Astrocyte (in vitro differentiated cells and primary cell): Measurements from ENCODE around the gene SQOR. TPM values are rescaled to one million over a fixed set of nuclear protein-coding genes. Genes with fewer than 3 reads are reported as not detected.

Source experiments
- DNase-seq: peaks from one replicate; pipeline ENCODE4 v3.0.0-alpha.2; 2010; ENCODE audit warnings: low read depth
- FAIRE-seq: peaks from 2 replicates; lab custom pipeline; 2011; peaks lifted over from hg19 to GRCh38; lab: Jason Lieb, UNC
- H2AFZ ChIP-seq: 2 replicates; pipeline ENCODE4 v1.6.0; 2012; ENCODE audit warnings: low read depth, low read length, inconsistent platforms
- H3K27ac ChIP-seq: 2 replicates; pipeline ENCODE4 v1.5.1; 2011; ENCODE audit warnings: low read depth, low read length, inconsistent platforms
- H3K27me3 ChIP-seq: 2 replicates; pipeline ENCODE4 v1.6.0; 2011; ENCODE audit warnings: low read length, inconsistent platforms; ENCODE audit not compliant: insufficient read depth
- H3K36me3 ChIP-seq: 2 replicates; pipeline ENCODE4 v1.5.1; 2011; ENCODE audit warnings: low read length, inconsistent platforms; ENCODE audit not compliant: insufficient read depth
- H3K4me1 ChIP-seq: 2 replicates; pipeline ENCODE4 v1.5.1; 2011; ENCODE audit warnings: low read length, inconsistent platforms; ENCODE audit not compliant: insufficient read depth
- H3K4me2 ChIP-seq: 2 replicates; pipeline ENCODE4 v1.6.0; 2012; ENCODE audit warnings: low read length, inconsistent platforms
- H3K4me3 ChIP-seq: 2 replicates; pipeline ENCODE4 v1.5.1; 2011; ENCODE audit warnings: low read depth, mild to moderate bottlenecking, low read length, inconsistent platforms; ENCODE audit not compliant: insufficient read depth
- H3K79me2 ChIP-seq: 2 replicates; pipeline ENCODE4 v1.6.0; 2012; ENCODE audit warnings: mild to moderate bottlenecking, low read length, inconsistent platforms; ENCODE audit not compliant: insufficient read depth
- H3K9ac ChIP-seq: 2 replicates; pipeline ENCODE4 v1.6.0; 2012; ENCODE audit warnings: mild to moderate bottlenecking, low read length, inconsistent platforms
- H3K9me3 ChIP-seq: 2 replicates; pipeline ENCODE4 v1.5.1; 2012; ENCODE audit warnings: low read depth, mild to moderate bottlenecking, low read length, inconsistent platforms; ENCODE audit not compliant: insufficient read depth
- H4K20me1 ChIP-seq: 2 replicates; pipeline ENCODE4 v1.6.0; 2012; ENCODE audit warnings: low read length, inconsistent platforms; ENCODE audit not compliant: insufficient read depth
- H3K27ac Mint-ChIP-seq: one replicate; pipeline ENCODE4 v1.8.0; 2021; ENCODE audit warnings: mild to moderate bottlenecking, mixed read lengths; ENCODE audit not compliant: unreplicated experiment
- H3K27me3 Mint-ChIP-seq: one replicate; pipeline ENCODE4 v1.8.0; 2021; ENCODE audit warnings: low read depth, mixed read lengths; ENCODE audit not compliant: unreplicated experiment
- H3K36me3 Mint-ChIP-seq: one replicate; pipeline ENCODE4 v1.8.0; 2021; ENCODE audit warnings: low read depth, mixed read lengths; ENCODE audit not compliant: unreplicated experiment
- H3K4me1 Mint-ChIP-seq: one replicate; pipeline ENCODE4 v1.8.0; 2021; ENCODE audit warnings: low read depth, mixed read lengths; ENCODE audit not compliant: unreplicated experiment
- H3K4me3 Mint-ChIP-seq: one replicate; pipeline ENCODE4 v1.8.0; 2021; ENCODE audit warnings: mild to moderate bottlenecking, moderate library complexity, mixed read lengths; ENCODE audit not compliant: unreplicated experiment
- H3K9me3 Mint-ChIP-seq: one replicate; pipeline ENCODE4 v1.8.0; 2021; ENCODE audit warnings: mild to moderate bottlenecking, mixed read lengths; ENCODE audit not compliant: unreplicated experiment
- EZH2 ChIP-seq: IDR thresholded peaks from 2 replicates; pipeline ENCODE4 v1.6.1; 2012; ENCODE audit warnings: mild to moderate bottlenecking, low read length, inconsistent platforms; ENCODE audit not compliant: insufficient read depth
- total RNA-seq: library from RNA; stranded (reverse); gene quantifications from 2 replicates; pipeline ENCODE4 v1.2.1, GENCODE V29; 2021
- TF ChIP-seq, protein P1 (sequence below): IDR thresholded peaks from 2 replicates; pipeline ENCODE4 v1.5.1; 2011; ENCODE audit warnings: low read depth, mild to moderate bottlenecking, inconsistent platforms, low read length, moderate library complexity; ENCODE audit not compliant: insufficient read depth

The SQOR gene
- total RNA-seq, 1 donor from 2014 or later = 4.0 TPM

DNA sequence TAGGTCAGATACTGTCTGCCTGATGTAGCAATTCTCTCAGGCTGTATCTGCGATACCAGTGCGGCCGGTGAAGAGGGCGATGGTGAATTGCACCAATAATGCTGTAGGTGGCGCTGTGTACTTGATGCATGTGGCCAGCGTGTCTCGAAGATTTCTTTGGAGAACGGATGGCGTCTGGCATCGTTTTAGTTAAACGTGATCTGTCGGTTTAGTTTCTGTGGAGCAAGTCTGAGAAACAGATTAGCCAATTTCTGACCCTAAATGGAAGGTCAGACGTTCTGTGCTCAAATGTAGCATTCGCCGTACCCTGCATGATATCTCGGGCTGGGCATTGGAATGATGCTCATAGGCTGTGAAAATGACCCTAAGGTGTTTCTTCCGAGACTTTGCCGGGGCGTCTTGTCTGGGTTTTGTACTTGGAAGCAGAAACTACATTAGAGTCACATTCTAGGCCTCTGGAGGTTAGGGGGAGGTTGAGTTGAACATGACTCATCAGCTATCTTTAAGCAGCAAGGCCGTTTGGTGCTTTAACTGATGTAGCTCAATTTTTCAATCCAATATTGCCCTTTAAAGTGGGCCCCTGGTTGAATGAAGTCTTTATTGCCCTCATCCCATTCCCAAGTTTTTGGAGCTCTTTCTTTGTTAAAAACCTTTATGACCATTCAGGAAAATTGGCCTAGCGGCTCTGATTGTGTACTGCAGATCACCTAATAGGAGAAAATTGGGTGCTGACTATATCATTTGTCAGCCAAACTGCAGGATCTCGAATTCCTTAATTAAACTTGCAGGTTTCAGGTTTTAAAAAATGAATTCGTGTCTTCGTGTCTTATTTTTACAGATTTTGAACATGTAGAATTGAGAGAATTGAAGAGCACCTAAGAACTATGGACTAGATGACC is 80.0 kb downstream of the SQOR start:
- H3K4me3 Mint-ChIP-seq = no peak overlapping the region

DNA sequence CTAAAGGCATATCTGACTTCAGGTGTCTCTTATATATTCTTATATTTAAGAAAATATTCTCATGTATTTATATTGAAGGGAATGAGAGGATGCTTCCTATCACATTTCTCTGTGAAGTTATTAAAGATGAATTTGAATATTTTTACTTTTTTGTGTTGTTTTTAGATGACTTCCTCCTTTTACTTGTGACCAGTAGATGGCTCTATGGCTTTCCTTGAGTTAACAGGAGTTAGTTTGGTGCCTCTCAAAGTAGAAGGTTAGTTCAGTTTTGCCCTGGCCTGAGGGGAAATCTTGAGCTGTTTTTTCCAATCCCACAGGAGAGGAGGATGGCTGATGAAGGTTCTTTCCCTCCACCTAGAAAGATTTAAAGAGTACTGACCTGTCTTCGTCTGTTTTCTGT is 80.7 kb downstream of the SQOR start:
- H3K4me3 Mint-ChIP-seq = no peak overlapping the region
- H3K27ac ChIP-seq = no peak overlapping the region
- no peaks in the 10 kb centered on the region for H3K9me3 Mint-ChIP-seq
- no peaks in the 10 kb centered on the region for H4K20me1 ChIP-seq
- no peaks in the 10 kb centered on the region for H3K79me2 ChIP-seq
- H3K36me3 ChIP-seq = no peaks in the 10 kb centered on the region
- no peaks in the 10 kb centered on the region for H3K36me3 Mint-ChIP-seq
- H3K4me3 ChIP-seq = no peak overlapping the region
- DNase-seq (no peak), FAIRE-seq (no peak)
- no peaks in the 10 kb centered on the region for H3K27me3 Mint-ChIP-seq
- H3K4me2 ChIP-seq = no peak overlapping the region
- peaks cover under 1% of the 10 kb centered on the region for H3K27me3 ChIP-seq
- H3K9ac ChIP-seq = no peak overlapping the region
- no peak overlapping the region for H2AFZ ChIP-seq
- TF ChIP-seq, protein P1, sequence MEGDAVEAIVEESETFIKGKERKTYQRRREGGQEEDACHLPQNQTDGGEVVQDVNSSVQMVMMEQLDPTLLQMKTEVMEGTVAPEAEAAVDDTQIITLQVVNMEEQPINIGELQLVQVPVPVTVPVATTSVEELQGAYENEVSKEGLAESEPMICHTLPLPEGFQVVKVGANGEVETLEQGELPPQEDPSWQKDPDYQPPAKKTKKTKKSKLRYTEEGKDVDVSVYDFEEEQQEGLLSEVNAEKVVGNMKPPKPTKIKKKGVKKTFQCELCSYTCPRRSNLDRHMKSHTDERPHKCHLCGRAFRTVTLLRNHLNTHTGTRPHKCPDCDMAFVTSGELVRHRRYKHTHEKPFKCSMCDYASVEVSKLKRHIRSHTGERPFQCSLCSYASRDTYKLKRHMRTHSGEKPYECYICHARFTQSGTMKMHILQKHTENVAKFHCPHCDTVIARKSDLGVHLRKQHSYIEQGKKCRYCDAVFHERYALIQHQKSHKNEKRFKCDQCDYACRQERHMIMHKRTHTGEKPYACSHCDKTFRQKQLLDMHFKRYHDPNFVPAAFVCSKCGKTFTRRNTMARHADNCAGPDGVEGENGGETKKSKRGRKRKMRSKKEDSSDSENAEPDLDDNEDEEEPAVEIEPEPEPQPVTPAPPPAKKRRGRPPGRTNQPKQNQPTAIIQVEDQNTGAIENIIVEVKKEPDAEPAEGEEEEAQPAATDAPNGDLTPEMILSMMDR = no peak
- no peak for TF ChIP-seq EZH2
- no peak overlapping the region for H3K27ac Mint-ChIP-seq
- H3K9me3 ChIP-seq = no peaks in the 10 kb centered on the region
- no peaks in the 10 kb centered on the region for H3K4me1 ChIP-seq
- no peaks in the 10 kb centered on the region for H3K4me1 Mint-ChIP-seq

More for the DNA sequence above, 80.0 kb downstream of the SQOR start:
- FAIRE-seq (no peak), DNase-seq (peak; percentile 6)
- H3K9me3 Mint-ChIP-seq = no peaks in the 10 kb centered on the region
- Histone ChIP-seq H4K20me1 (no peaks in the 10 kb centered on the region), H2AFZ (peak overlapping the region; percentile 9), H3K27ac (no peak overlapping the region), H3K9me3 (no peaks in the 10 kb centered on the region), H3K4me2 (peak overlapping the region; percentile 38), H3K27me3 (no peaks in the 10 kb centered on the region), H3K79me2 (no peaks in the 10 kb centered on the region), H3K9ac (no peak overlapping the region), H3K4me3 (no peak overlapping the region), H3K36me3 (no peaks in the 10 kb centered on the region), H3K4me1 (no peaks in the 10 kb centered on the region)
- TF ChIP-seq EZH2 = no peak
- TF ChIP-seq, protein P1 = peak; percentile 78
- no peaks in the 10 kb centered on the region for H3K36me3 Mint-ChIP-seq
- H3K27ac Mint-ChIP-seq = no peak overlapping the region
- no peaks in the 10 kb centered on the region for H3K4me1 Mint-ChIP-seq
- no peaks in the 10 kb centered on the region for H3K27me3 Mint-ChIP-seq

DNA sequence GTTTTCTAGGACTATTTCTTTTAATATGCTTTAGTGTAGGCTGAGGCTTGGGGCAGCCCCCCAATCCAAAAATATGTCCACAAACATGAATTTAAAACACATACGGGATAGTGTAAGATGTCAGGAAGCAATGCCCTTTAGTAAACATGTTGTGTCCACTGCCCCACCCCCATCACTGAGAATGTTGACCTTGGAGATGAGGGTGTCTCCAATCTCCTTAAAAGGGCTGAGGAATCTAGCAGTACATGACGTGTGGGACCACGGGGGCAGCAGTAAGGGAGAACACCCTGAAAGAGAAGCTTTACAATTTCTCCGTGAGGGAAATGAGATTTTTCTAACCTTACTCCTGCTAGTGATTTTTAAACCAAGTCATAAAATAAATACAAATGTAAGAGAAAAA is 84.7 kb downstream of the SQOR start:
- DNase-seq (no peak), FAIRE-seq (no peak)
- H3K36me3 Mint-ChIP-seq = no peaks in the 10 kb centered on the region
- Histone ChIP-seq H3K79me2 (no peaks in the 10 kb centered on the region), H3K9me3 (no peaks in the 10 kb centered on the region), H3K27me3 (peaks cover 3% of the 10 kb centered on the region), H2AFZ (no peak overlapping the region), H3K27ac (no peak overlapping the region), H3K36me3 (no peaks in the 10 kb centered on the region), H3K4me3 (no peak overlapping the region), H4K20me1 (no peaks in the 10 kb centered on the region), H3K9ac (no peak overlapping the region), H3K4me1 (no peaks in the 10 kb centered on the region), H3K4me2 (no peak overlapping the region)
- no peak overlapping the region for H3K4me3 Mint-ChIP-seq
- H3K9me3 Mint-ChIP-seq = peaks cover 1% of the 10 kb centered on the region
- no peak for TF ChIP-seq EZH2
- TF ChIP-seq, protein P1 = no peak
- H3K27ac Mint-ChIP-seq = no peak overlapping the region
- H3K27me3 Mint-ChIP-seq = no peaks in the 10 kb centered on the region
- no peaks in the 10 kb centered on the region for H3K4me1 Mint-ChIP-seq
